Panc1 (cell line): Measurements from ENCODE around the gene MRGPRF.

ENCODE experiments used
- POLR2AphosphoS5 ChIP-seq: IDR thresholded peaks from 2 replicates; pipeline ENCODE4 v1.6.1; 2012; ENCODE audit warnings: mild to moderate bottlenecking, low read depth, low read length, moderate library complexity
- TF ChIP-seq, protein P1 (sequence below): fragments of 450-650 bp; IDR thresholded peaks from 2 replicates; pipeline ENCODE4 v1.5.1; 2017; ENCODE audit warnings: mild to moderate bottlenecking
- TF ChIP-seq, protein P2 (sequence below), 2 experiments: IDR thresholded peaks; 2 replicates each; pipeline ENCODE4 v1.6.1; 2011 to 2012; ENCODE audit warnings: low read depth in 2 of 2, control low read depth in 1 of 2, low read length in 1 of 2, mild to moderate bottlenecking in 1 of 2, moderate library complexity in 1 of 2; ENCODE audit not compliant: insufficient read depth in 1 of 2

DNA sequence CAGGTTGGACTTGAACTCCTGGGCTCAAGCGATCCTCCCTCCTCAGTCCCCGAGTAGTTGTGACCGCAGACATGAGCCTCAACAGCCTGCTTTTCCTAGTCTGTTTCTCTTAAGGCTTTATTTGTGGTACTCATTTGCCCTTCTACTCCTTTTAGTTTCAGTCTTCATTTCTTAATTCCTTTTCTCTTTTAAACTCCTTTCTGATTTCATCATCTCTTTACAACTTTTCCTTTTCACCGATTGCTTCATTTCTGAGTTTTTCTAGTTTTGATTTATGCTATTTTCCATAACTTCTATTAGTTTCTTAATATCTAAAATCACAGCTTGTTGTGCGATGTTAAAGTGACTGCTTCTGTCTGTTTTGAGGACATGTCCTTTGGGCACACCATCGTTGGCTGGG, 17.3 kb upstream of the MRGPRF start:
- TF ChIP-seq, protein P1, sequence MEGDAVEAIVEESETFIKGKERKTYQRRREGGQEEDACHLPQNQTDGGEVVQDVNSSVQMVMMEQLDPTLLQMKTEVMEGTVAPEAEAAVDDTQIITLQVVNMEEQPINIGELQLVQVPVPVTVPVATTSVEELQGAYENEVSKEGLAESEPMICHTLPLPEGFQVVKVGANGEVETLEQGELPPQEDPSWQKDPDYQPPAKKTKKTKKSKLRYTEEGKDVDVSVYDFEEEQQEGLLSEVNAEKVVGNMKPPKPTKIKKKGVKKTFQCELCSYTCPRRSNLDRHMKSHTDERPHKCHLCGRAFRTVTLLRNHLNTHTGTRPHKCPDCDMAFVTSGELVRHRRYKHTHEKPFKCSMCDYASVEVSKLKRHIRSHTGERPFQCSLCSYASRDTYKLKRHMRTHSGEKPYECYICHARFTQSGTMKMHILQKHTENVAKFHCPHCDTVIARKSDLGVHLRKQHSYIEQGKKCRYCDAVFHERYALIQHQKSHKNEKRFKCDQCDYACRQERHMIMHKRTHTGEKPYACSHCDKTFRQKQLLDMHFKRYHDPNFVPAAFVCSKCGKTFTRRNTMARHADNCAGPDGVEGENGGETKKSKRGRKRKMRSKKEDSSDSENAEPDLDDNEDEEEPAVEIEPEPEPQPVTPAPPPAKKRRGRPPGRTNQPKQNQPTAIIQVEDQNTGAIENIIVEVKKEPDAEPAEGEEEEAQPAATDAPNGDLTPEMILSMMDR: no peak
- no peak for TF ChIP-seq POLR2AphosphoS5
- TF ChIP-seq, protein P2, sequence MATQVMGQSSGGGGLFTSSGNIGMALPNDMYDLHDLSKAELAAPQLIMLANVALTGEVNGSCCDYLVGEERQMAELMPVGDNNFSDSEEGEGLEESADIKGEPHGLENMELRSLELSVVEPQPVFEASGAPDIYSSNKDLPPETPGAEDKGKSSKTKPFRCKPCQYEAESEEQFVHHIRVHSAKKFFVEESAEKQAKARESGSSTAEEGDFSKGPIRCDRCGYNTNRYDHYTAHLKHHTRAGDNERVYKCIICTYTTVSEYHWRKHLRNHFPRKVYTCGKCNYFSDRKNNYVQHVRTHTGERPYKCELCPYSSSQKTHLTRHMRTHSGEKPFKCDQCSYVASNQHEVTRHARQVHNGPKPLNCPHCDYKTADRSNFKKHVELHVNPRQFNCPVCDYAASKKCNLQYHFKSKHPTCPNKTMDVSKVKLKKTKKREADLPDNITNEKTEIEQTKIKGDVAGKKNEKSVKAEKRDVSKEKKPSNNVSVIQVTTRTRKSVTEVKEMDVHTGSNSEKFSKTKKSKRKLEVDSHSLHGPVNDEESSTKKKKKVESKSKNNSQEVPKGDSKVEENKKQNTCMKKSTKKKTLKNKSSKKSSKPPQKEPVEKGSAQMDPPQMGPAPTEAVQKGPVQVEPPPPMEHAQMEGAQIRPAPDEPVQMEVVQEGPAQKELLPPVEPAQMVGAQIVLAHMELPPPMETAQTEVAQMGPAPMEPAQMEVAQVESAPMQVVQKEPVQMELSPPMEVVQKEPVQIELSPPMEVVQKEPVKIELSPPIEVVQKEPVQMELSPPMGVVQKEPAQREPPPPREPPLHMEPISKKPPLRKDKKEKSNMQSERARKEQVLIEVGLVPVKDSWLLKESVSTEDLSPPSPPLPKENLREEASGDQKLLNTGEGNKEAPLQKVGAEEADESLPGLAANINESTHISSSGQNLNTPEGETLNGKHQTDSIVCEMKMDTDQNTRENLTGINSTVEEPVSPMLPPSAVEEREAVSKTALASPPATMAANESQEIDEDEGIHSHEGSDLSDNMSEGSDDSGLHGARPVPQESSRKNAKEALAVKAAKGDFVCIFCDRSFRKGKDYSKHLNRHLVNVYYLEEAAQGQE (IDR thresholded peaks at IDR 0.05; ENCODE audit: insufficient read depth in 1 of 2, low read depth in 2 of 2, low read length in 1 of 2): no peak
